Measurements from ENCODE around the gene APEH.

DNA sequence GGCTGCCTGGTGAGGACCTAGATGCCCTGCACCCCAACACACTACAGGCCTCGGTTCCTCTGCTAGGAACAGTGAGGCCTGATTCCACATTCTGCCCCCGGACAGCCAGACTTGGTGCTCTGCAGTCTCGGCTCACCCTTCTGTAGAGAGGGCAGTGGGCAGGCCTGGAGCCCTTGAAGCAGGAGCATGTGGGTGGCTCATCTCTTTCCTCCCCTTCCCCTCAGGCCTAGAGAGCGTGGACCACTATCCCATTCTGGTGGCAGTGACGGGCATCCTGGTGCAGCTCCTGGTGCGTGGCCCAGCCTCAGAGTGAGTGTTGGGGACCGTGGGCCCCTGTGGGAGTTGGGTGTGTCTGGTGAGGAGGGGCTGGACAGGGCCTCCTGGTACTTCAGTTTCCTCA lies 42.0 kb downstream of the APEH start:
- TF ChIP-seq, protein P1, sequence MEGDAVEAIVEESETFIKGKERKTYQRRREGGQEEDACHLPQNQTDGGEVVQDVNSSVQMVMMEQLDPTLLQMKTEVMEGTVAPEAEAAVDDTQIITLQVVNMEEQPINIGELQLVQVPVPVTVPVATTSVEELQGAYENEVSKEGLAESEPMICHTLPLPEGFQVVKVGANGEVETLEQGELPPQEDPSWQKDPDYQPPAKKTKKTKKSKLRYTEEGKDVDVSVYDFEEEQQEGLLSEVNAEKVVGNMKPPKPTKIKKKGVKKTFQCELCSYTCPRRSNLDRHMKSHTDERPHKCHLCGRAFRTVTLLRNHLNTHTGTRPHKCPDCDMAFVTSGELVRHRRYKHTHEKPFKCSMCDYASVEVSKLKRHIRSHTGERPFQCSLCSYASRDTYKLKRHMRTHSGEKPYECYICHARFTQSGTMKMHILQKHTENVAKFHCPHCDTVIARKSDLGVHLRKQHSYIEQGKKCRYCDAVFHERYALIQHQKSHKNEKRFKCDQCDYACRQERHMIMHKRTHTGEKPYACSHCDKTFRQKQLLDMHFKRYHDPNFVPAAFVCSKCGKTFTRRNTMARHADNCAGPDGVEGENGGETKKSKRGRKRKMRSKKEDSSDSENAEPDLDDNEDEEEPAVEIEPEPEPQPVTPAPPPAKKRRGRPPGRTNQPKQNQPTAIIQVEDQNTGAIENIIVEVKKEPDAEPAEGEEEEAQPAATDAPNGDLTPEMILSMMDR (IDR thresholded peaks at IDR 0.05; ENCODE audit: low read depth, low read length): no peak
- TF ChIP-seq EZH2phosphoT487 (IDR thresholded peaks at IDR 0.05; ENCODE audit: low read depth): no peak
